ENCODE results near the gene ABCB10. TPM values are rescaled to one million over a fixed set of nuclear protein-coding genes. Genes with fewer than 3 reads are reported as not detected.
"Not testable (repeated sequence)": the region's sequence is repeated elsewhere in the genome, so short reads cannot be mapped to it uniquely, and the experiment has no call there.

ABCB10 gene
- total RNA-seq, 1 experiment from 2014 or later, result 18.3 TPM

DNA sequence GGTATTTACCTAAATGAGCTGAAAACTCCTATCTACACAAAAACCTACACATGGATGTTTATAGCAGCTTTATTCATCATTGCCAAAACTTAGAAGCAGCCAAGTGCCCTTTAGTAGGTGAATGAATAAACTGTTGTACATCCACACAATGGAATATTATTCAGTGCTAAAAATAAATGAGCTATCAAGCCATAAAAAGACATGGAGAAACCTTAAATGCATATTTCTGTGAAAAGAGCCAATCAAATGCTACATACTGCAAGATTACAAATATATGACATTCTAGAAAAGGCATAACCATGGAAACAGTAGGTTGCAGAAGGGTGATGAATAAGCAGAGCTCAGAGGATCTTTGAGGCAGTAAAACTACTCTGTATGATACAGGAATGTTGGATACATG is 23.3 kb downstream of the ABCB10 start:
- Histone ChIP-seq H3K4me3 (no peak overlapping the region), H3K27ac (no peak overlapping the region), H3K9me3 (replicated peaks) (no peaks in the 10 kb centered on the region), H3K36me3 (peaks cover 22% of the 10 kb centered on the region), H3K27me3 (no peaks in the 10 kb centered on the region), H3K4me1 (no peaks in the 10 kb centered on the region)
- no peak for DNase-seq

GRCh38 chr1:229531326-229531725 is 27.2 kb downstream of the ABCB10 start:
- H3K4me3 ChIP-seq, result no peak overlapping the region
- no peaks in the 10 kb centered on the region for H3K9me3 ChIP-seq (replicated peaks)
- H3K4me1 ChIP-seq, result no peaks in the 10 kb centered on the region
- no peak overlapping the region for H3K27ac ChIP-seq
- H3K36me3 ChIP-seq, result peaks cover 19% of the 10 kb centered on the region
- H3K27me3 ChIP-seq, result no peaks in the 10 kb centered on the region
- no peak for DNase-seq

GRCh38 chr1:229529639-229530038 is 28.9 kb downstream of the ABCB10 start:
- Histone ChIP-seq H3K4me3 (no peak overlapping the region), H3K4me1 (no peaks in the 10 kb centered on the region), H3K9me3 (replicated peaks) (no peaks in the 10 kb centered on the region), H3K27me3 (no peaks in the 10 kb centered on the region), H3K27ac (no peak overlapping the region), H3K36me3 (peaks cover 18% of the 10 kb centered on the region)
- DNase-seq, result no peak

DNA sequence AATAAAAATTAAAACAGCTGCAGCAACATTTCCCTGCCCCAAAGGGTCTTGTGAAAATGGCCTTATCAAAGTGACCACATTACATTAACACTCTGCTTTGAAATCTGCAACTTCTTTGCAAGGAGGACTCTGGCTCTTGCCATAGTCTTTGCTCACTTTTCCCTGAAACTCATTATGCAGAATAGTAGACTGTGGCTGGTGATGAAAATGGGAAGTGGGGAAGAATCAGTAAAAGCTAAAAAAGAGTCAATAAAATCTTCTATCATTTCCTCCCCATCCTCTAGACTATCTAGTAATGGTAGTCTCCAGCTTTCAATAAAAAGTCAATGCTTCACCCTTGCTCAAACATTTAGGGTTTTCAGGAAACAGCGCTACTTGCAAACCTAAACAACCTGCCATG is 31.8 kb downstream of the ABCB10 start:
- H3K4me3 ChIP-seq, result no peak overlapping the region
- H3K27me3 ChIP-seq, result no peaks in the 10 kb centered on the region
- H3K36me3 ChIP-seq, result peaks cover 13% of the 10 kb centered on the region
- no peaks in the 10 kb centered on the region for H3K4me1 ChIP-seq
- no peak for DNase-seq
- no peaks in the 10 kb centered on the region for H3K9me3 ChIP-seq (replicated peaks)
- no peak overlapping the region for H3K27ac ChIP-seq

- no peak overlapping the region for H3K4me3 ChIP-seq
- no peak for DNase-seq
- peaks cover 3% of the 10 kb centered on the region; the same call in 1 of the 2 replicates for H3K36me3 ChIP-seq
- no peaks in the 10 kb centered on the region for H3K27me3 ChIP-seq
- no peaks in the 10 kb centered on the region for H3K9me3 ChIP-seq (replicated peaks)
- no peak overlapping the region for H3K27ac ChIP-seq
- no peaks in the 10 kb centered on the region for H3K4me1 ChIP-seq
These were observed 35.5 kb downstream of the ABCB10 start for GRCh38 chr1:229523052-229523451.

DNA sequence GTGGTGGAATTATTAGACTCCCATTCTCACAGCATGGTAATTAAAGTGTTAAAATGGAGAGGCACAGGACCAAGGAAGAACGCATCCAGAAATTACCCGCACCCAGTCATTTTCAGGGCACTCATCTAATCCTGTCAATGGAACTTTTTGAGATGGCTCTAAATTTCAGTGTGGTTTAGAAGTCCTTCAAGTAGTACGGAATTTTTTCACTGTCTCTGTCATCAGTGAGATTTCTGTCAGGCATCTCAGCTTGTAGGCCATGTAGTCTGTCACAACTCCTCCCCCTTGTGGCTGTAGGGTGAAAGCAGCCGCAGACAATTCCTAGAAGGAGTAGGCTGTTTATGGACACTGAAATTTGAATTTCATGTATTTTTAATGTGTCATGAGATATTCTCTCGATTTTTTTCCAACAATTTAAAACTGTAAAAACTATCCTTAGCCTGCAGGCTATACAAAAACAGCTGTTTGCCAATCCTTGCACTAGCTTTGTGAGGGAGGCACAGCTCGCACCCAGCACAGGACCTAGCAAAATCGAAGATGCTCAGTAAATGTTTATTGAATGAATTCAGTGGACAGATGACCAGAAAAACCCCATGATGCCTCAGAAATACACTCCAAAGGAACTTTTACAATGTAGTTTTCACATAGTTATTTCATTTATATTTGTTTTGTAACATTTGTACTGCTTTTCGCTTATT is 43.8 kb downstream of the ABCB10 start:
- Histone ChIP-seq H3K4me1 (peaks cover under 1% of the 10 kb centered on the region; the same call in 1 of the 2 replicates), H3K27me3 (no peaks in the 10 kb centered on the region), H3K36me3 (no peaks in the 10 kb centered on the region), H3K9me3 (replicated peaks) (no peaks in the 10 kb centered on the region), H3K4me3 (no peak overlapping the region), H3K27ac (no peak overlapping the region)
- DNase-seq, result peak; percentile 59 to 81

- H3K9me3 ChIP-seq (replicated peaks); H3K27me3 ChIP-seq; H3K4me1 ChIP-seq; H3K27ac ChIP-seq; H3K4me3 ChIP-seq; H3K36me3 ChIP-seq; DNase-seq: not testable (repeated sequence)
These were observed 46.9 kb downstream of the ABCB10 start for GRCh38 chr1:229511625-229512024.

DNA sequence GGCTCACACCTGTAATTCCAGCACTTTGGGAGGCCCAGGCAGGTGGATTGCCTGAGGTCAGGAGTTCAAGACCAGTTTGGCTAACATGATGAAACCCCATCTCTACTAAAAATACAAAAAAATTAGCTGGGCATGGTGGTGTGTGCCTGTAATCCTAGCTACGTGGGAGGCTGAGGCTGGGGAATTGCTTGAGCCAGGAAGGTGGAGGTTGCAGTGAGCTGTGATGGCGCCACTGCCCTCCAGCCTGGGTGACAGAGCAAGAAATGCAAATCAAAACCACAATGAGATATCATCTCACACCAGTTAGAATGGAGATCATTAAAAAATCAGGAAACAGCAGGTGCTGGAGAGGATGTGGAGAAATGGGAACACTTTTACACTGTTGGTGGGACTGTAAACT is 47.3 kb downstream of the ABCB10 start:
- H3K9me3 ChIP-seq (replicated peaks); H3K27ac ChIP-seq; H3K4me1 ChIP-seq; H3K36me3 ChIP-seq; H3K4me3 ChIP-seq; H3K27me3 ChIP-seq; DNase-seq: not testable (repeated sequence)

GRCh38 chr1:229509576-229509975 is 48.9 kb downstream of the ABCB10 start:
- Histone ChIP-seq H3K27ac (no peak overlapping the region), H3K27me3 (no peaks in the 10 kb centered on the region), H3K36me3 (peaks cover 3% of the 10 kb centered on the region; the same call in 1 of the 2 replicates), H3K4me3 (no peak overlapping the region), H3K9me3 (replicated peaks) (no peaks in the 10 kb centered on the region), H3K4me1 (peaks cover 8% of the 10 kb centered on the region; the same call in 1 of the 2 replicates)
- no peak for DNase-seq

- peak in 1 of 2 experiments; percentile 3 for DNase-seq
- H3K9me3 ChIP-seq (replicated peaks), result no peaks in the 10 kb centered on the region
- no peaks in the 10 kb centered on the region for H3K27me3 ChIP-seq
- H3K4me3 ChIP-seq, result peak overlapping the region; percentile 98
- H3K4me1 ChIP-seq, result peaks cover 8% of the 10 kb centered on the region; the same call in 1 of the 2 replicates
- H3K27ac ChIP-seq, result peak overlapping the region; percentile 77
- peaks cover 4% of the 10 kb centered on the region; the same call in 1 of the 2 replicates for H3K36me3 ChIP-seq
These were observed 49.6 kb downstream of the ABCB10 start for GRCh38 chr1:229508823-229509337.

- DNase-seq, result peak; percentile 98
- H3K4me1 ChIP-seq, result peaks cover 8% of the 10 kb centered on the region; the same call in 1 of the 2 replicates
These were observed 50.3 kb downstream of the ABCB10 start, which contains the start of gene NUP133 for GRCh38 chr1:229507951-229508822. Gene NUP133 (minus strand): TSS chr1:229508341. CDS start chr1:229508249, 92 bp downstream.

DNA sequence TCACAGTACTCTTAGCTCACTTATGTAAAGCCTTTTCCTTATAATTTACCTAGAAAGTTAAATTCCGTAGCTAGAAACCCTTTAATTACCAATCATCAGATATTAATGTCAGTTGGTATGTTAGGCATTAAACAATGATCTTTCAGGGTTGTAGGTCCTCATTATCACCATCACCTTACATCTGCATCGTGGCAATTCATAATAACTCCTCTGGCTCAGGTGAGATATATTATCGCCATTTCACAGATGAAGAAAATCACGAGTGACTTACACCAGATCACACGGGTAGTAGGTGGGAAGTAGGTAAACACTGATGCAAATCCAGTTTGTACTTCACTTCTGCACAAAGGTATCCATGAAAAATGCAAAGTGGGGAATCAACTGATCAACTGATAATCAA is 51.0 kb downstream of the ABCB10 start:
- H3K36me3 ChIP-seq, result peaks cover 4% of the 10 kb centered on the region; the same call in 1 of the 2 replicates
- no peaks in the 10 kb centered on the region for H3K27me3 ChIP-seq
- peak overlapping the region; percentile 77; the same call in 1 of the 2 replicates for H3K27ac ChIP-seq
- H3K9me3 ChIP-seq (replicated peaks), result no peaks in the 10 kb centered on the region
- DNase-seq, result no peak
- peaks cover 8% of the 10 kb centered on the region; the same call in 1 of the 2 replicates for H3K4me1 ChIP-seq
- peak overlapping the region; percentile 98 for H3K4me3 ChIP-seq

More at GRCh38 chr1:229507951-229508822, 50.3 kb downstream of the ABCB10 start, which contains the start of gene NUP133:
- Histone ChIP-seq H3K27me3 (no peaks in the 10 kb centered on the region), H3K9me3 (replicated peaks) (no peaks in the 10 kb centered on the region), H3K4me3 (peak within 1 kb of the TSS; percentile 98), H3K36me3 (peaks cover 4% of the 10 kb centered on the region; the same call in 1 of the 2 replicates), H3K27ac (peak within 1 kb of the TSS; percentile 77)

DNA sequence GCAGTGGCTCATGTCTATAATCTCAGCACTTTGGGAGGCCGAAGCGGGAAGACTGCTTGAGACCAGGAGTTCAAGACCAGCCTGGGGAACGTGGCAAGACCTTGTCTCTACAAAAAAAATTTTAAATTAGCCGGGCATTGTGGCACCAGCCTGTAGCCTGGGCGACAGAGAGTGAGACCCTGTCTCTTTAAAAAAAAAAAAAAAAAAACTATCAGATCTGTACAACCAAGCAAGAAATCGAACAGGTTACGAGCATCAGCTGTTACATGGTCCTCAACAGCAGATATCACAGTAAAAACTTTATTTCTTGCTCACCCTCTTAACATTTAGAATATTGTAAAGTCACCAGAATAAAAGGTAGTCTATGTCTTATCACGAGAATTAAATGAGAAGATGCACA is 51.9 kb downstream of the ABCB10 start:
- Histone ChIP-seq H3K36me3 (peaks cover 8% of the 10 kb centered on the region; the same call in 1 of the 2 replicates), H3K27me3 (no peaks in the 10 kb centered on the region), H3K9me3 (replicated peaks) (no peaks in the 10 kb centered on the region), H3K4me3 (no peak overlapping the region), H3K27ac (no peak overlapping the region), H3K4me1 (peaks cover 8% of the 10 kb centered on the region; the same call in 1 of the 2 replicates)
- DNase-seq, result no peak

GRCh38 chr1:229495782-229496181 is 62.7 kb downstream of the ABCB10 start:
- H3K9me3 ChIP-seq (replicated peaks), result no peaks in the 10 kb centered on the region
- H3K4me3 ChIP-seq, result no peak overlapping the region
- no peaks in the 10 kb centered on the region for H3K4me1 ChIP-seq
- H3K27me3 ChIP-seq, result no peaks in the 10 kb centered on the region
- no peak overlapping the region for H3K27ac ChIP-seq
- peaks cover 51% of the 10 kb centered on the region for H3K36me3 ChIP-seq
- no peak for DNase-seq

- Histone ChIP-seq H3K27me3 (no peaks in the 10 kb centered on the region), H3K36me3 (peaks cover 62% of the 10 kb centered on the region), H3K4me3 (no peak overlapping the region), H3K4me1 (no peaks in the 10 kb centered on the region; the same call in 1 of the 2 replicates), H3K9me3 (replicated peaks) (no peaks in the 10 kb centered on the region), H3K27ac (no peak overlapping the region)
- DNase-seq, result no peak
These were observed 71.3 kb downstream of the ABCB10 start for GRCh38 chr1:229487181-229487580.
